A549 (cell line): ENCODE data around the gene G3BP1. TPM values are rescaled to one million over a fixed set of nuclear protein-coding genes. Genes with fewer than 3 reads are reported as not detected.

Experiments
- ATAC-seq, 2 experiments: fragments of 200-7000 bp in 1 of 2; fragments of >200 bp in 1 of 2; cut with Nextera tagmentation in 1 of 2; cut with Tn5 transposase in 1 of 2; 3 replicates each; pipeline versions ENCODE4 v1.8.0 to v1.9.1; 2018 to 2020; ENCODE audit warnings: mild to moderate bottlenecking in 1 of 2, moderate library complexity in 1 of 2
- CTCF ChIA-PET: fragments of 300-600 bp; sonication (Branson Sonifier 250); formaldehyde crosslinking; extraction: SDS; loops from one replicate; lab custom pipeline; 2021; ENCODE audit warnings: antibody characterized with exemption, inconsistent platforms; lab: Yijun Ruan, JAX
- POLR2A ChIA-PET: fragments of 350-600 bp; formaldehyde crosslinking; extraction: SDS; loops from one replicate; lab custom pipeline; 2021; ENCODE audit warnings: antibody characterized with exemption, inconsistent platforms; lab: Yijun Ruan, JAX
- DNase-seq, 2 experiments: peaks; one replicate each; pipeline versions ENCODE4 v3.0.0 to v3.0.0-alpha.2; 2011 to 2016; ENCODE audit warnings: low read depth in 1 of 2, low spot score in 1 of 2
- FAIRE-seq: peaks from 2 replicates; lab custom pipeline; 2011; peaks lifted over from hg19 to GRCh38; lab: Jason Lieb, UNC
- H3K27ac ChIP-seq, 2 experiments: fragments of >200 bp; sonication (Bioruptor Twin); formaldehyde crosslinking; 3 replicates each; pipeline ENCODE4 v1.5.1; 2016 to 2017
- H3K4me1 ChIP-seq: fragments of >200 bp; sonication (Bioruptor Twin); formaldehyde crosslinking; 3 replicates; pipeline ENCODE4 v1.6.1; 2016
- H3K4me2 ChIP-seq: fragments of >200 bp; sonication (Bioruptor Twin); formaldehyde crosslinking; 3 replicates; pipeline ENCODE4 v1.6.1; 2016
- H3K4me3 ChIP-seq: fragments of >200 bp; sonication (Bioruptor Twin); formaldehyde crosslinking; 3 replicates; pipeline ENCODE4 v1.5.1; 2016
- H3K9me3 ChIP-seq: fragments of >200 bp; sonication (Bioruptor Twin); formaldehyde crosslinking; 3 replicates; pipeline ENCODE4 v1.6.1; 2016
- EHF ChIP-seq: fragments of 250-450 bp; sonication (Bioruptor Pico); IDR thresholded peaks from 2 replicates; pipeline ENCODE4 v1.5.0; 2020; ENCODE audit warnings: mild to moderate bottlenecking
- EHMT2 ChIP-seq: fragments of 200-600 bp; sonication (generic); IDR thresholded peaks from 2 replicates; pipeline ENCODE4 v1.6.1; 2016; ENCODE audit warnings: antibody characterized with exemption, low read depth, mild to moderate bottlenecking, moderate library complexity
- FOXS1 ChIP-seq: fragments of 250-450 bp; sonication (Bioruptor Pico); IDR thresholded peaks from 2 replicates; pipeline ENCODE4 v1.5.0; 2020; ENCODE audit warnings: mild to moderate bottlenecking, moderate library complexity
- GATA3 ChIP-seq: IDR thresholded peaks from 2 replicates; pipeline ENCODE4 v1.6.1; 2012; ENCODE audit warnings: borderline replicate concordance
- HOXA7 ChIP-seq: fragments of 250-450 bp; sonication (Bioruptor Pico); IDR thresholded peaks from 2 replicates; pipeline ENCODE4 v1.5.0; 2020; ENCODE audit warnings: mild to moderate bottlenecking, moderate library complexity
- HOXB5 ChIP-seq: fragments of 250-450 bp; sonication (Bioruptor Pico); IDR thresholded peaks from 2 replicates; pipeline ENCODE4 v1.5.0; 2020; ENCODE audit warnings: mild to moderate bottlenecking, moderate library complexity
- JUNB ChIP-seq: fragments of >200 bp; sonication (Bioruptor Twin); formaldehyde crosslinking; IDR thresholded peaks from 2 replicates; pipeline ENCODE4 v1.6.1; 2016
- KDM1A ChIP-seq: fragments of 200-600 bp; sonication (generic); IDR thresholded peaks from 2 replicates; pipeline ENCODE4 v1.6.1; 2016; ENCODE audit warnings: low read depth, mild to moderate bottlenecking
- MAFK ChIP-seq: fragments of 450-650 bp; IDR thresholded peaks from 2 replicates; pipeline ENCODE4 v1.6.1; 2014; ENCODE audit not compliant: partially characterized antibody
- POLR2A ChIP-seq: IDR thresholded peaks from 2 replicates; pipeline ENCODE4 v1.6.1; 2012; ENCODE audit warnings: mild to moderate bottlenecking, low read length
- POLR2AphosphoS2 ChIP-seq: conservative IDR thresholded peaks from 2 replicates; pipeline ENCODE4 v1.6.1; 2012; ENCODE audit warnings: low read length, improper control_type of control experiment, inconsistent platforms
- RAD21 ChIP-seq, 2 experiments: fragments of >200 bp in 1 of 2; sonication (Bioruptor Twin) in 1 of 2; formaldehyde crosslinking in 1 of 2; IDR thresholded peaks in 1 of 2; conservative IDR thresholded peaks in 1 of 2; 2 replicates in 1 of 2; 3 replicates in 1 of 2; pipeline ENCODE4 v1.6.1; 2012 to 2018; ENCODE audit warnings: inconsistent platforms in 1 of 2
- RARB ChIP-seq: fragments of 250-450 bp; sonication (Bioruptor Pico); IDR thresholded peaks from 2 replicates; pipeline ENCODE4 v1.8.0; 2021; ENCODE audit warnings: mild to moderate bottlenecking, moderate library complexity
- SREBF2 ChIP-seq: fragments of 450-650 bp; IDR thresholded peaks from 2 replicates; pipeline ENCODE4 v1.6.1; 2014; ENCODE audit warnings: mild to moderate bottlenecking, moderate library complexity
- TFCP2L1 ChIP-seq: fragments of 250-450 bp; sonication (Bioruptor Pico); IDR thresholded peaks from 2 replicates; pipeline ENCODE4 v1.5.0; 2021; ENCODE audit warnings: mild to moderate bottlenecking
- ZC3H11A ChIP-seq: fragments of 450-650 bp; IDR thresholded peaks from 2 replicates; pipeline ENCODE4 v1.6.1; 2014; ENCODE audit warnings: antibody characterized with exemption, mild to moderate bottlenecking
- ZSCAN20 ChIP-seq: fragments of 250-450 bp; sonication (Bioruptor Pico); IDR thresholded peaks from 2 replicates; pipeline ENCODE4 v1.8.0; 2022; ENCODE audit warnings: mild to moderate bottlenecking, moderate library complexity
- WGBS: methylation state at CpG from one replicate; pipeline ENCODE4 v1.1.6; 2017; ENCODE audit errors: missing lambda C conversion rate; 5-methylcytosine and 5-hydroxymethylcytosine counted together
- polyA plus RNA-seq, 4 experiments: library from polyadenylated mRNA; depleted of rRNA in 3 of 4; stranded (reverse); fragments of >200 nt; fragmentation: RNase III in 1 of 4; extraction: RNeasy Plus Mini Kit Qiagen cat#74134 plus additional on column Dnase treatment in 1 of 4; gene quantifications; 2 replicates in 3 of 4; 3 replicates in 1 of 4; pipeline ENCODE4 v1.2.3, GENCODE V29; 2011 to 2017
- TF ChIP-seq, protein P1 (sequence below): fragments of >200 bp; sonication (Bioruptor Twin); formaldehyde crosslinking; IDR thresholded peaks from 3 replicates; pipeline ENCODE4 v1.6.1; 2016
- TF ChIP-seq, protein P2 (sequence below): fragments of >200 bp; sonication (Bioruptor Twin); formaldehyde crosslinking; IDR thresholded peaks from 3 replicates; pipeline ENCODE4 v1.5.1; 2016
- TF ChIP-seq, protein P3 (sequence below): fragments of 250-450 bp; sonication (Bioruptor Pico); IDR thresholded peaks from 2 replicates; pipeline ENCODE4 v1.5.0; 2020; ENCODE audit warnings: low read depth, mild to moderate bottlenecking, moderate library complexity
- TF ChIP-seq, protein P4 (sequence below): fragments of 200-600 bp; sonication (generic); IDR thresholded peaks from 2 replicates; pipeline ENCODE4 v1.6.1; 2016; ENCODE audit warnings: antibody characterized with exemption, mild to moderate bottlenecking, moderate library complexity

Gene G3BP1
- polyA plus RNA-seq, 2 of the 4 experiments (the other 2 are of a cell fraction), result 126 to 176 TPM

DNA sequence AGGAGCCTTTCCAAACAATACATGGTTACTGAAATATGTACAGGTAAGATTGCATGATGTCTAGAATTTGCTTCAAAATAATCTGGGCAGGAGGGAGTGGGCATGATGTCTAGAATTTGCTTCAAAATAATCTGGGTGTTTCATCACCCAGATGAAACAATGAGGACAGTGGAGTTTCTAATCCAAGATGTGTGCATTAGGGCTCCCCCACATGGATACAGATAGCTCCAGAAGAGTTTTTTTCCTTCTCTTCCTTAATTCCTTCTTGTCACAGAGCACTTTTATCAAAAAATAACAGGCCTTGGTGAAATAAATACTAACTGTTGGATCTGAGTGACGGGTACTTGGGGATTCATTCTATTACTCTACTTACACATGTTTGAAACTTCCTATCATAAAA lies 28.2 kb upstream of the G3BP1 start:
- no peaks in the 10 kb centered on the region for H3K9me3 ChIP-seq
- H3K4me1 ChIP-seq, result peaks cover 37% of the 10 kb centered on the region
- no peak for ATAC-seq
- peak overlapping the region in 1 of 2 experiments; percentile 92; a peak in 2 of 6 replicates for H3K27ac ChIP-seq
- no peak for TF ChIP-seq RAD21 (conservative IDR thresholded peaks at IDR 0.05 in 1 of 2, IDR thresholded peaks at IDR 0.05 in 1 of 2)
- no peak for TF ChIP-seq KDM1A
- TF ChIP-seq ZC3H11A, result no peak
- TF ChIP-seq, protein P1, sequence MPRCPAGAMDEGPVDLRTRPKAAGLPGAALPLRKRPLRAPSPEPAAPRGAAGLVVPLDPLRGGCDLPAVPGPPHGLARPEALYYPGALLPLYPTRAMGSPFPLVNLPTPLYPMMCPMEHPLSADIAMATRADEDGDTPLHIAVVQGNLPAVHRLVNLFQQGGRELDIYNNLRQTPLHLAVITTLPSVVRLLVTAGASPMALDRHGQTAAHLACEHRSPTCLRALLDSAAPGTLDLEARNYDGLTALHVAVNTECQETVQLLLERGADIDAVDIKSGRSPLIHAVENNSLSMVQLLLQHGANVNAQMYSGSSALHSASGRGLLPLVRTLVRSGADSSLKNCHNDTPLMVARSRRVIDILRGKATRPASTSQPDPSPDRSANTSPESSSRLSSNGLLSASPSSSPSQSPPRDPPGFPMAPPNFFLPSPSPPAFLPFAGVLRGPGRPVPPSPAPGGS, result no peak
- no peak for TF ChIP-seq FOXS1 (CRISPR knock-in tag)
- TF ChIP-seq EHMT2, result no peak
- TF ChIP-seq, protein P2, sequence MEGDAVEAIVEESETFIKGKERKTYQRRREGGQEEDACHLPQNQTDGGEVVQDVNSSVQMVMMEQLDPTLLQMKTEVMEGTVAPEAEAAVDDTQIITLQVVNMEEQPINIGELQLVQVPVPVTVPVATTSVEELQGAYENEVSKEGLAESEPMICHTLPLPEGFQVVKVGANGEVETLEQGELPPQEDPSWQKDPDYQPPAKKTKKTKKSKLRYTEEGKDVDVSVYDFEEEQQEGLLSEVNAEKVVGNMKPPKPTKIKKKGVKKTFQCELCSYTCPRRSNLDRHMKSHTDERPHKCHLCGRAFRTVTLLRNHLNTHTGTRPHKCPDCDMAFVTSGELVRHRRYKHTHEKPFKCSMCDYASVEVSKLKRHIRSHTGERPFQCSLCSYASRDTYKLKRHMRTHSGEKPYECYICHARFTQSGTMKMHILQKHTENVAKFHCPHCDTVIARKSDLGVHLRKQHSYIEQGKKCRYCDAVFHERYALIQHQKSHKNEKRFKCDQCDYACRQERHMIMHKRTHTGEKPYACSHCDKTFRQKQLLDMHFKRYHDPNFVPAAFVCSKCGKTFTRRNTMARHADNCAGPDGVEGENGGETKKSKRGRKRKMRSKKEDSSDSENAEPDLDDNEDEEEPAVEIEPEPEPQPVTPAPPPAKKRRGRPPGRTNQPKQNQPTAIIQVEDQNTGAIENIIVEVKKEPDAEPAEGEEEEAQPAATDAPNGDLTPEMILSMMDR, result no peak
- no peak for TF ChIP-seq SREBF2
- no peak for TF ChIP-seq POLR2AphosphoS2
- TF ChIP-seq GATA3, result no peak
- TF ChIP-seq, all 56 proteins: peak for 0
- H3K4me2 ChIP-seq, result no peak overlapping the region
- FAIRE-seq (no peak), DNase-seq (no peak)
- ChIA-PET POLR2A (no interaction called here), CTCF (interaction anchor here (1.1 to 24.6 kb wide), 8 partner anchors 8 to 295 kb away, joined by 3 to 529 read pairs (median 25); partner anchors contain the start of gene ATOX1)
- H3K4me3 ChIP-seq, result no peak overlapping the region
- WGBS, result 87% methylated on average over 1 of the region's 1 CpG

DNA sequence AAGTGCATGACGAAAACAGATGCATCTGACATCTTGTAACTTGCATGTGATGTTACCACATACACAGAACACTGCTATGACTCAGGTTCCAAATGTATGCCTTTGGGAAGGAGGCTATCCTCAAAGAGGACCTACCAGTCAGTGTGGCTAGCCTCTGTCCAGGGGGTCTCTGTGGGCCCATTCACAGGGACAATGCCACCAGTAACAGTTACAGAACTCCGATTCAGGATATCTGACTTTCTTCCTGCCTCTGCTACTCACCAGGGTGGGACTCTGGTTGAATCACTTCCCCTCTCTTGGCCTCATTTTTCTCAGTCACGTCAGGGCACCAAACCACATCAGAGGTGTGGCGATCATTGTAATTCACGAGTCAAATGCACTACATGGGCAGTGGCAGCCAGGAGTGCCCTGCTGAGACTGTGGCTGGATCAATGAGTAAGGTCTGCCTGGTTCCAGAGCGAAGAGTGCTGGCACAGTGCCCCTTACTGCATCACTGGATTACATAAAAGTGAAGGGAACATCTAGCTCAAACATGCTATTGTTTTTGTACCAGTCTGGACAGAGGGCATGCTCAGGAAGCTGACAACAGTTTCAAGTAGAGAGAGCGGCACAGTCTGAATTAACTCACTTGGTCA lies 26.6 kb upstream of the G3BP1 start:
- Histone ChIP-seq H3K27ac (peak overlapping the region in 1 of 2 experiments; percentile 37; a peak in 2 of 6 replicates), H3K4me1 (peaks cover 24% of the 10 kb centered on the region), H3K9me3 (no peaks in the 10 kb centered on the region), H3K4me2 (no peak overlapping the region)
- no peak for ATAC-seq
- CTCF ChIA-PET, result interaction anchor here (0.9 to 24.6 kb wide), 5 partner anchors 10 to 298 kb away, joined by 3 to 529 read pairs (median 36); partner anchors contain the start of genes ATOX1 and SLC36A1
- no peak for DNase-seq
- FAIRE-seq, result no peak
- no peak for TF ChIP-seq JUNB
- no peak for TF ChIP-seq HOXB5 (CRISPR knock-in tag)
- TF ChIP-seq HOXA7 (CRISPR knock-in tag), result no peak
- TF ChIP-seq TFCP2L1 (CRISPR knock-in tag), result no peak
- TF ChIP-seq, protein P3, sequence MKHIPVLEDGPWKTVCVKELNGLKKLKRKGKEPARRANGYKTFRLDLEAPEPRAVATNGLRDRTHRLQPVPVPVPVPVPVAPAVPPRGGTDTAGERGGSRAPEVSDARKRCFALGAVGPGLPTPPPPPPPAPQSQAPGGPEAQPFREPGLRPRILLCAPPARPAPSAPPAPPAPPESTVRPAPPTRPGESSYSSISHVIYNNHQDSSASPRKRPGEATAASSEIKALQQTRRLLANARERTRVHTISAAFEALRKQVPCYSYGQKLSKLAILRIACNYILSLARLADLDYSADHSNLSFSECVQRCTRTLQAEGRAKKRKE (CRISPR knock-in tag), result no peak
- TF ChIP-seq ZSCAN20, result no peak
- TF ChIP-seq, all 56 proteins: peak for 0
- POLR2A ChIA-PET, result no interaction called here
- WGBS, result 79% methylated on average over 7 of the region's 7 CpGs
- no peak overlapping the region for H3K4me3 ChIP-seq

GRCh38 chr5:151750121-151750520 lies 21.6 kb upstream of the G3BP1 start:
- TF ChIP-seq MAFK, result no peak
- no peak for TF ChIP-seq POLR2A
- TF ChIP-seq EHF, result no peak
- no peak for TF ChIP-seq RARB (CRISPR knock-in tag)
- TF ChIP-seq, protein P4, sequence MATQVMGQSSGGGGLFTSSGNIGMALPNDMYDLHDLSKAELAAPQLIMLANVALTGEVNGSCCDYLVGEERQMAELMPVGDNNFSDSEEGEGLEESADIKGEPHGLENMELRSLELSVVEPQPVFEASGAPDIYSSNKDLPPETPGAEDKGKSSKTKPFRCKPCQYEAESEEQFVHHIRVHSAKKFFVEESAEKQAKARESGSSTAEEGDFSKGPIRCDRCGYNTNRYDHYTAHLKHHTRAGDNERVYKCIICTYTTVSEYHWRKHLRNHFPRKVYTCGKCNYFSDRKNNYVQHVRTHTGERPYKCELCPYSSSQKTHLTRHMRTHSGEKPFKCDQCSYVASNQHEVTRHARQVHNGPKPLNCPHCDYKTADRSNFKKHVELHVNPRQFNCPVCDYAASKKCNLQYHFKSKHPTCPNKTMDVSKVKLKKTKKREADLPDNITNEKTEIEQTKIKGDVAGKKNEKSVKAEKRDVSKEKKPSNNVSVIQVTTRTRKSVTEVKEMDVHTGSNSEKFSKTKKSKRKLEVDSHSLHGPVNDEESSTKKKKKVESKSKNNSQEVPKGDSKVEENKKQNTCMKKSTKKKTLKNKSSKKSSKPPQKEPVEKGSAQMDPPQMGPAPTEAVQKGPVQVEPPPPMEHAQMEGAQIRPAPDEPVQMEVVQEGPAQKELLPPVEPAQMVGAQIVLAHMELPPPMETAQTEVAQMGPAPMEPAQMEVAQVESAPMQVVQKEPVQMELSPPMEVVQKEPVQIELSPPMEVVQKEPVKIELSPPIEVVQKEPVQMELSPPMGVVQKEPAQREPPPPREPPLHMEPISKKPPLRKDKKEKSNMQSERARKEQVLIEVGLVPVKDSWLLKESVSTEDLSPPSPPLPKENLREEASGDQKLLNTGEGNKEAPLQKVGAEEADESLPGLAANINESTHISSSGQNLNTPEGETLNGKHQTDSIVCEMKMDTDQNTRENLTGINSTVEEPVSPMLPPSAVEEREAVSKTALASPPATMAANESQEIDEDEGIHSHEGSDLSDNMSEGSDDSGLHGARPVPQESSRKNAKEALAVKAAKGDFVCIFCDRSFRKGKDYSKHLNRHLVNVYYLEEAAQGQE, result no peak
- TF ChIP-seq, all 56 proteins: peak for 0
- H3K4me2 ChIP-seq, result no peak overlapping the region
- no peaks in the 10 kb centered on the region for H3K9me3 ChIP-seq
- H3K4me3 ChIP-seq, result no peak overlapping the region
- no peaks in the 10 kb centered on the region for H3K4me1 ChIP-seq
- 87% methylated on average over 4 of the region's 4 CpGs for WGBS
- ATAC-seq (no peak), FAIRE-seq (no peak), DNase-seq (no peak)
- H3K27ac ChIP-seq, result no peak overlapping the region
- ChIA-PET POLR2A (no interaction called here), CTCF (interaction anchor here (0.9 to 24.6 kb wide), 5 partner anchors 8 to 698 kb away, joined by 3 to 529 read pairs (median 7); partner anchors contain the start of gene SLC36A1)
